WI38 (cell line): Measurements from ENCODE around the gene MROH7.

ENCODE experiments used
- H3K4me3 ChIP-seq: 2 replicates; pipeline ENCODE4 v1.5.1; 2011; ENCODE audit warnings: low read depth, mild to moderate bottlenecking, control low read depth, low read length
- TF ChIP-seq, protein P1 (sequence below): IDR thresholded peaks from 2 replicates; pipeline ENCODE4 v1.5.1; 2012; ENCODE audit warnings: low read depth, mild to moderate bottlenecking, control low read depth, low read length

Gene MROH7

DNA sequence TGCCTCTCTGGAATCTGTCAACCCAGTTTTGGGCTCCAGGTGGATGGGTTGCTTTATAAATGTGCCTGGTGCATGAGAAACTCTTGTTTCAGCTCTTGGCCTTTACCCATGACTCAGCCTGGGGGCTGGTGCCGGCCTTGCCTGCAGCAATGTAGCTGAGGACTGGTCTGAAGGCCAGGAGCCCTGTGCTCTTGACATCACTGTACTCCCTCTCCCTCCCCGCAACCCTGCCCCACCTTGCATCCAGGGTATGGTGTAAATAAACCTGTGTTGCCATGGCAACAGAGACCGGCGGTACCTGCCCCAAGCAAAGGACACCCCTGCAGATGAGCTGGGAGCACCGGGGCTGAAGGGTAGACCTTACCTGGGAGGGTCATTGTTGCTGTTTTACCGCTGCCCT, 31.5 kb upstream of the MROH7 start:
- H3K4me3 ChIP-seq: no peak overlapping the region
- TF ChIP-seq, protein P1, sequence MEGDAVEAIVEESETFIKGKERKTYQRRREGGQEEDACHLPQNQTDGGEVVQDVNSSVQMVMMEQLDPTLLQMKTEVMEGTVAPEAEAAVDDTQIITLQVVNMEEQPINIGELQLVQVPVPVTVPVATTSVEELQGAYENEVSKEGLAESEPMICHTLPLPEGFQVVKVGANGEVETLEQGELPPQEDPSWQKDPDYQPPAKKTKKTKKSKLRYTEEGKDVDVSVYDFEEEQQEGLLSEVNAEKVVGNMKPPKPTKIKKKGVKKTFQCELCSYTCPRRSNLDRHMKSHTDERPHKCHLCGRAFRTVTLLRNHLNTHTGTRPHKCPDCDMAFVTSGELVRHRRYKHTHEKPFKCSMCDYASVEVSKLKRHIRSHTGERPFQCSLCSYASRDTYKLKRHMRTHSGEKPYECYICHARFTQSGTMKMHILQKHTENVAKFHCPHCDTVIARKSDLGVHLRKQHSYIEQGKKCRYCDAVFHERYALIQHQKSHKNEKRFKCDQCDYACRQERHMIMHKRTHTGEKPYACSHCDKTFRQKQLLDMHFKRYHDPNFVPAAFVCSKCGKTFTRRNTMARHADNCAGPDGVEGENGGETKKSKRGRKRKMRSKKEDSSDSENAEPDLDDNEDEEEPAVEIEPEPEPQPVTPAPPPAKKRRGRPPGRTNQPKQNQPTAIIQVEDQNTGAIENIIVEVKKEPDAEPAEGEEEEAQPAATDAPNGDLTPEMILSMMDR: no peak

DNA sequence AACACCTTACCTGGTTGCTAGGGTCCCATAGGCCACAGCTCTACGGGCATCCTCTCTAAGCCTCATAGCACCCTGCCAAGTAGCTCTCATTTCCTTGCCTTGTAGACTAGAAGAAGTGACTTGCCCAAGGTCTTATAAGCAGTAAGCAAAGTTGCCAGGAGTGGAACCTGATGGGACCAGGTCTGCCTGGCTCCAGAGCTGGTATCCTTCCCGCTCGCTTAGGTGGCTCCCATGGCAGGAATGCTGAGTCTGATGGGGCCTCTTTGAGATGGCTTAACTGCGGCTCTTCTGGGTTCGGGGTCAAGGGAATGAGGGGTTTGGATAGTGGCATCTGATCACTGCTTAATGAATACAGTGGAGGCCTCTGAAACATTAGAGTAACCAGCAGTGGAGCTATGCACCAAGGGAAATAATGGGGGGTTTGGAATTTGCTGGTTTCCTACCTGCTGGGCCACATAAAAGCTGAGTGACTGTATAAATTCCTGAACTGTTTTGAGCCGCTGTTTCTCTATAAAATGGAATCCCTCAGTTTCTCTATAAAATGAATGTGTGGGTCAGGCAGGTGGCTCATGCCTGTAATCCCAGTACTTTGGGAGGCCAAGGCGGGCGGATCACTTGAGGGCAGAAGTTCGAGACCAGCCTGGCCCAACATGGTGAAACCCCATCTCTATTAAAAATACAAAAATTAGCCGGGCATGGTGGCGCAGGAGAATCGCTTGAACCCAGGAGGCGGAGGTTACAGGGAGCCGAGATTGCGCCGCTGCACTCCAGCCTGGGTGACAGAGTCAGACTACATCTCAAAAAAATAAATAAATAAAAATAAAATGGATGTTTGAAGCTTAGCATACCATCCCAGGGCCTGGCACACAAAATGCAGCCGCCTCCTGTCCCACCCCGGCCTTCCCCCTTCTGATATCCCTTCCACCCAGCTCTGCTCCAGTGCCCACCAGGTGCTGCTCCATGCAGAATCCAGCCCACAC, 30.7 kb upstream of the MROH7 start:
- TF ChIP-seq, protein P1: no peak
- no peak overlapping the region for H3K4me3 ChIP-seq

DNA sequence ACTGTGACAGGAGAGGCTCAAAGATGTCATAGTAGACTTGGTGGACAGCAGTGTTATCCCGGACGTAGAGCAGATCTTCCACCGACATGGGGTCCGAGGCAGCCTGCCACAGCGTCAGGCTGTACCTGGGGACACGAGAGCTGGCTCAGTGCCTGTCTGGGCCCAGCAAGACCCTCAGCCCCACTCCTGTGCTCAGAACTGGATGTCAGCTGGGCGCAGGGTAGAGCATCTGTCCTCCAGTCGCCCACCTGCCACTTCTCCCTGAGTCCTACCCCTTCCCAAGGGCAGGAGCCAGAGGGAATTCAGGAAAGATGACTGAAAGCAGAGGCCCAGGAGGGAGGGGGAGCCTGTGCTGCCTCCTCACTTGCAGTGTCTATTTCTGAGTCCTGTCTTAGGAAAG, 30.0 kb upstream of the MROH7 start:
- TF ChIP-seq, protein P1: no peak
- no peak overlapping the region for H3K4me3 ChIP-seq

DNA sequence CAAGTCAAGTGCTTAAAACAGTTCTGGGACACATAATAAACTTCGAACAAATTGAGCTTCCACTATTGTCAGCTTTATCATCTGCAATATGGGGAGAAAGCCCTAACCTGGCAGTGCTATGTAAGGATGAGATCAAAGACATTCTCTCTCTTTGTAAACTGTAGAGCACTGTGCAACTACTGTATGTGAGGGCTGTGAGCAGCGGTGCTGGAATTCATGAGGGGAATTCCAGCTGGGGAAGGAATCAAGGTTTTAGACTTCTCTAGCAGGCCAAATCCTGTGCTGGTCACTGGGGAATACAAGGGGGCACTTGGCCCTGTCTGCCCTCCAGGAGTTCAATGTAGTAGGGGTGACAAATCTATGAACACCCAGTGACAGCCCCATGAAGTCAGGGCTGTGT, 27.6 kb upstream of the MROH7 start:
- TF ChIP-seq, protein P1: no peak

DNA sequence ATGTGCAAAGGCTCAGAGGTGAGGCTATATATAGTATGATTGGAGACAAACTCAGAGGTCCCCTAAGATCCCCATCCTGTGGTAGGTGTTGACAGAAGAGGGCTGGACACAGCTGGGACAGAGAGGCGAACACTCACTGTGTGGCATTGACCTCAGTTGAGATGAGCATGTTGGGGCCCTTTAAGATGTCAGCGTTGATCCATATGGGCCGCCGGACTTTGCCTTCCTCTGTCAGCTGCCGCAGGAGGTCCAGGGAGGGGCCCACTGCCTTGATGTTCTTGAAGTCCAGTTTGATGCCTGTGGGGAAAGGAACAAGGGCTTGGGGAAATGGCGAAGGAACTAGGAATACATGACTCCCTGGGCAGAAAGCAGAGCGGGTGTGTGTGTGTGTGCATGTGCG, 27.0 kb upstream of the MROH7 start:
- TF ChIP-seq, protein P1: no peak

More for the DNA sequence above, 27.6 kb upstream of the MROH7 start:
- no peak overlapping the region for H3K4me3 ChIP-seq

DNA sequence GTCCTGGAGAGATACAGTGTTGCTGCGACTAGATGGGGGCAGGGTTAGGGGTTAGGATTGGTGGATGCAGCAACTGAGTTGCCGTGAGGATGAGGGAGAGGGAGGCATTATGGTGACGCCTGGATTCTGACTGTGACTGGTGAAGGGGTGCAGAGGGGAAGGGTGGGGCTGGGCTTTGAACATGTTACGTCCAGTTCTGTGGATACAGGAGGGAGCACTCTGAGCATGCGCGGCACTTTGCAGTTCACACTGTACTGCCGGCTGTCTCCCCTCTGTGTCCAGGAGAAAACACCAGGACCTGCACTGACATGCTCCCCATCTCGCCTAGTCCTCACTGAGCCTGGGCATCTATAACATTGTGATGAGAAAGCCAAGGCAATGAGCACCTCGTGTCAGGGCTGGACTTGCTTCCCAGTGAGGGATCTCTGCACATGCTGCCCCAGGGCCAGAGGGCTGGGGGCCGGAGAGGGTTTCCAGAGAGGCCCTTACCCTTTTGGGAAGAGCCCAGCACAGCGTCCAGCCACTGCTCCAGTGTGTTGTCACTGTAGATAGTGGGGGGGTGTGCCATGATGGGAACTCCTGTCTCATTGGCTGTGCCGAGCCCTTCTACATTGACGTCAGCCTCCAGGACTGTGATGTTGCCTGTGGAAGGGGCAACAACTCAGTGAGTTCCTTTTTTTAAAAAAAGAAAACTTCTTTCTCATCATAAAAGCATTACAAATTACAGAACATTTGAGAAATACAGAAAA, 25.9 kb upstream of the MROH7 start:
- TF ChIP-seq, protein P1: no peak
- no peak overlapping the region for H3K4me3 ChIP-seq

More for the DNA sequence above, 27.0 kb upstream of the MROH7 start:
- no peak overlapping the region for H3K4me3 ChIP-seq

DNA sequence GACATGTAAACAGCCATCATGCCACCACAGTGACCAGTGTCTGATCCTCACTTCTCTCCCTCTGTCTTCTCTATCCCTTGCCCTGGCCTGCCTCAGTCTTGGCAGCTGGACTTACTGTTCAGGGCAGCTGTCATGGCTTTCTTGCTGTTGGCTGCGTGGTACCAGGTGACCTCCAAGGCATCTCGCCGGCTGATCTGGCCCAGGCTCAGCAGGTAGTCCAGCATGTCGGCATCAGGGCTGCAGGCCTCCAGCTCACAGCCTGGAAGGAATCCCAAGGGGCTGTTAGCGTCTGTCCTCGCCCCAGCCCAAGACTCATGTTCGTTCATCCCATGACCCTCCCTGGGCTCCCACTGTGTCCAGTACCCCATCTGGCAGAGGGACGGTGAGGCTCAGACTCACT, 21.8 kb upstream of the MROH7 start:
- no peak overlapping the region for H3K4me3 ChIP-seq
- TF ChIP-seq, protein P1: no peak
